ENCODE results near the gene MYOD1.
A peak's percentile ranks its signal among the peaks of the same experiment; 100 is the strongest.

The MYOD1 gene

DNA sequence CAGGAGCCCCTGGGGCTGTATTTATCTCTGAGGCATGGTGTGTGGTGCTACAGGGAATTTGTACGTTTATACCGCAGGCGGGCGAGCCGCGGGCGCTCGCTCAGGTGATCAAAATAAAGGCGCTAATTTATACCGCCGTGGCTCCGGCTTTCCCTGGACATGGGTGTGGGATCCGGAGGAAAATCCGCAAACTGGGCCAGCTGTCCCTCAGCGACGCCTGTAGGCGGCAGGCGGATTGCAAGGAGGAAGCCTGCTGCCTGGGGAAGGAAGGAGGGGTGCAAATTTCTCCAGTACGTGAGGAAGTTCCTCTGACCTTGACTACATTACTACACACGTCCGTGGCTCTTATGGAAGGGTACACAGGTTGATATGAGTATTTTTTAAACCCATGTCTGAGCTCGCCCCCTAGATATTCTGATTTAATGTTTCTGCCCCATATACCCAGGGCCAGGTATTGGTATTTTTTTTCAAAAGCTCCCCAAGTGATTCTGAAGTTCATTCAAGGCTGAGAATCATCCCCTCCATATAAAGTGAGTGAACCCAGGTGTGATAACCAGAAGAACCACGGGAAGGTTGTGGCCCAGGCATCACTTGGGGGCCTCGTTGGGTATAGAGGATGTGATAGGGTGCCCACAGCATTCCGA lies 2.8 kb downstream of the MYOD1 start:
- TF ChIP-seq, protein P1, sequence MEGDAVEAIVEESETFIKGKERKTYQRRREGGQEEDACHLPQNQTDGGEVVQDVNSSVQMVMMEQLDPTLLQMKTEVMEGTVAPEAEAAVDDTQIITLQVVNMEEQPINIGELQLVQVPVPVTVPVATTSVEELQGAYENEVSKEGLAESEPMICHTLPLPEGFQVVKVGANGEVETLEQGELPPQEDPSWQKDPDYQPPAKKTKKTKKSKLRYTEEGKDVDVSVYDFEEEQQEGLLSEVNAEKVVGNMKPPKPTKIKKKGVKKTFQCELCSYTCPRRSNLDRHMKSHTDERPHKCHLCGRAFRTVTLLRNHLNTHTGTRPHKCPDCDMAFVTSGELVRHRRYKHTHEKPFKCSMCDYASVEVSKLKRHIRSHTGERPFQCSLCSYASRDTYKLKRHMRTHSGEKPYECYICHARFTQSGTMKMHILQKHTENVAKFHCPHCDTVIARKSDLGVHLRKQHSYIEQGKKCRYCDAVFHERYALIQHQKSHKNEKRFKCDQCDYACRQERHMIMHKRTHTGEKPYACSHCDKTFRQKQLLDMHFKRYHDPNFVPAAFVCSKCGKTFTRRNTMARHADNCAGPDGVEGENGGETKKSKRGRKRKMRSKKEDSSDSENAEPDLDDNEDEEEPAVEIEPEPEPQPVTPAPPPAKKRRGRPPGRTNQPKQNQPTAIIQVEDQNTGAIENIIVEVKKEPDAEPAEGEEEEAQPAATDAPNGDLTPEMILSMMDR (conservative IDR thresholded peaks at IDR 0.05; ENCODE audit: low read depth, low read length), result peak; percentile 90
- peak overlapping the region; percentile 50 for H3K4me3 ChIP-seq (ENCODE audit: low read length)
- DNase-seq (ENCODE audit: low read depth), result no peak

DNA sequence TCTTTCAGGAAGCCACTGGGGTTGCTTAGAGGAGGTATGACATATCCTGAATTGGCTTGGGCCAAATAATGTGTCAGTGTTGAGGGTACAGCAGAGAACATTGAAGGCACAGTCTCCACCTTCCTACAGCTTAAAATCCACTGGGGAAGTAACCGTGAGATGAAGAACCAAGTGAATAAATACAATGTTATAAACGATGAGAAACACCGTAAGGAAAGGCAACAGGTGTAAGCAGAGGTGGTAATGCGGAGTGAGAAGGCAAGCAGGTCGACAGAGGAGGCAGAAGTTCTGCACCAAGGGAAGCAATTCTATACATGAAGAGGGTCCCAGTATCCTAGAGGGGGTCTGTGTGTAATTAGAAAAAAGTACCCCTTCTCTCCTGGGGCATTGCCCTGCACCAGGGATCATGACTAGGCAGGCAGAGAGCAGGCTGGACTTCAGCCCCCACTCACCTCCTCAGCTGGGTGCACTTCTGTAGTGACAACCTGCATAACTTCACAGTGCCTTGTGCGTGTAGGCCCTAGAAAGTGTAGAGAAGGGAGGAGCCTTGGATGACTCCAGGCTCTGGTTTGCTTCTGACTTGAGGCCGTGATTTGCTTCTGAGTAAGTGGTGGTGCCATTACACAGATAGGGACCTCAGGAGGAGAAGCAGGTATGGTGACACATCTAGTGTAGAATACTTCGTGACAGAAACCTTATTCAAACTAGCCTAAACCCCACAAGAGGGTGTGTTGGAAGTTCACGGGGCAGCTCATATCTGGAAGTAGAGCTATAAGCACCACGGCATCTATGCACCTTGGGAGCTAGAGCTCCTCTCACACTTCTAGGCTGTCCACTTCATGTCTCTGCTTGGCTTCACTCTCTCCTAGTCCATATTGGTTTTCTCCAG lies 4.9 kb downstream of the MYOD1 start:
- H3K4me3 ChIP-seq (ENCODE audit: low read length), result no peak overlapping the region
- TF ChIP-seq, protein P1 (conservative IDR thresholded peaks at IDR 0.05; ENCODE audit: low read depth, low read length), result no peak
- DNase-seq (ENCODE audit: low read depth), result no peak

DNA sequence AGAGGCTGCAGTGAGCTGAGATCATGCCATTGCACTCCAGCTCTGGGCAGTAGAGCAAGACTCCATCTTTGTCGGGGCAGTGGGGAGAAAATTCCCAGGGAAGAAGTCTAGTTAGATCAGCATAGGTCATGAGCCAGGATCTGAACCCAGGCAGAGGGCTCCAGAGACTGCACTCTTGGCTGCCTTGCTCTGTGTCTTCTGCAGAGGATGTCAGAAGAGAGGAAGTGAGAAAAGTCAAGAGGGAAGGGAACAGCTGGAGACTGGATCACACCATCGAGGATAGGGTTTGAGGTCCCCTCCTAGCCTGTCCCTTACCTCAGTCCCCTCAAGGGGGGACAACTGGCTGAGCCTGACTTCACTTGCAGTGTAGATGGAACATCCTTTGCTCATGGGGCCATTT lies 5.8 kb downstream of the MYOD1 start:
- TF ChIP-seq, protein P1 (conservative IDR thresholded peaks at IDR 0.05; ENCODE audit: low read depth, low read length), result no peak
- DNase-seq (ENCODE audit: low read depth), result no peak
- H3K4me3 ChIP-seq (ENCODE audit: low read length), result no peak overlapping the region

DNA sequence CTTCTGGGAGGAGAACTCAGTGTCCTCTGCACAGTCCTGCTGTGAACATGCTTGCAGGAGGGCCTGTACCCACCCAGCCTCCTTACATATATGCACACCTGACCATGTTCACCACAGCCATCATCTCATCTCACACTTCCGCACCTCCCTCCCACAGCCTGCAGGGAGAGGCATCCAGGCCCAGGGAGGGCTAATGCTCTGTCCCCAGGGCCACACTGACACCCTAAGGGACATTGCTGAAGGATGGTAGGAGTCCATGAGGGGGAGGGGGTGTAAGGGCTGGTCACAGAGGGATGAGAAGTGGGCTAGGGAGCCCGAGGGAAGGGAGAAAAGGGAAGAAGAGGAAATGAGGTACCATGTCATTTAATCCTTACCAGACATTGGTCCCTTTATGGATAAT lies 10.8 kb downstream of the MYOD1 start:
- H3K4me3 ChIP-seq (ENCODE audit: low read length), result no peak overlapping the region
- no peak for DNase-seq (ENCODE audit: low read depth)
- TF ChIP-seq, protein P1 (conservative IDR thresholded peaks at IDR 0.05; ENCODE audit: low read depth, low read length), result no peak

DNA sequence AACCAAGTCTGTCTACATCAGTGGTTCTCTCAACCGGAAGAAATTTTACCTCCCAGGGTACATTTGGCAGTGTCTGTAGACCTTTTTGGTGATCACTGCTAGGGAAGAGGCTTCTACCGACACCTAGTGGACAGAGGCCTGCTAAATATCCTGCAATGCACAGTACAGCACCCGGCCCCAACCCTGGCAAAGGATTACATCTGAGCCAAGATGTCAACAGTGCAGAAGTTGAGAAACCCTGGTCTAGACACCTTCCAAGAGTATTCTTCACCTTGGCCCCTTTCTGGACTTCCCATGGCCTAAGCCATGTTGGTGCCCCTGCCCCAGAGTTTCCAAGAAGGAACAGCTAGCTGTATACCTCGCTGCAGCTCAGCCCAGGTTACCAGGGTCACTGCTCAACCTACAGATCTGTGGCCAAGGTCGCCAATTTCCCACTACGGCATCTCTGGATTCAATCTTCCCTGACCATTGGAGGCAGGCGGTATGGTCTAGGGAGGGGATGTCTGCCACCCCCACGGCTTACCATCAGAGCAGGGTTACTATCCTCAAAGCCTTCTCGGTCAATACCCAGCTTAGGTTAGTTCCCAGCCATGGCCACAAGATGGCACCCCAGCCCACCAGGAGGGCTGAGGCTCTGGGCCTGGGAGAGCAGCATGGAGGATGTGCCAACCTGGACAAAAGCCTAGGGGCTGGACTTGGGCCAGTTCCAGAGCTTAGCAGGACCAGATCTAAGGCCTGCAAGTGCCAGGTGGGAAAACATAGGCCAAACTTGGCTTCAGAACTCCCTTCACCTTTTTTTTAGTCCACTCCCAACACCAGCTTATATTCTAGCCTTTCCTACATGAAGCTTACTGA lies 11.5 kb downstream of the MYOD1 start:
- DNase-seq (ENCODE audit: low read depth), result peak; percentile 51
- TF ChIP-seq, protein P1 (conservative IDR thresholded peaks at IDR 0.05; ENCODE audit: low read depth, low read length), result peak; percentile 98

DNA sequence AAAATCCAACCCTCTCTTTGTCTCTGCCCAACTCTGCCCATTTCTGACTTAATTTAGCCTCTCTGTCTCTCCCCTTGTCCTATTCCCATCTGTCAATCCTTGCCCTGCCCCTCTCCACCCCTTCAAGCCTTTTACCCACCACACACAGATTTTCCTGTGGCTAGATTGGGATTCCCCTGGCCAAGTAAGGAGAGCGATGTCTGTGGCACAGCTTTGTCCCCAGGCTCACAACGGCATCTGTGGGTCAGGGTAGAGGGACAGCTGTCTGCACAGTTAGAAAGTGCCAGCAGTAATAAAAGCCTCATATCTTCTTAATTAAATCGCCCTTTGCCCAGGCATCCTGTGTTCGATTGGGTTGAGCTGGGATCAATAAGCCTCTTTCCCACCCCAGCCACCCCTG lies 13.9 kb downstream of the MYOD1 start:
- TF ChIP-seq, protein P1 (conservative IDR thresholded peaks at IDR 0.05; ENCODE audit: low read depth, low read length), result no peak
- no peak for DNase-seq (ENCODE audit: low read depth)
- no peak overlapping the region for H3K4me3 ChIP-seq (ENCODE audit: low read length)

More for the DNA sequence above, 11.5 kb downstream of the MYOD1 start:
- no peak overlapping the region for H3K4me3 ChIP-seq (ENCODE audit: low read length)

Data from retinal pigment epithelial cell (primary cell).